Measurements from ENCODE around the gene FRMD5. TPM values are rescaled to one million over a fixed set of nuclear protein-coding genes. Genes with fewer than 3 reads are reported as not detected.

FRMD5 gene
- total and polyA plus RNA-seq, 2 donors from 2014 or later = 0.32 to 0.41 TPM

DNA sequence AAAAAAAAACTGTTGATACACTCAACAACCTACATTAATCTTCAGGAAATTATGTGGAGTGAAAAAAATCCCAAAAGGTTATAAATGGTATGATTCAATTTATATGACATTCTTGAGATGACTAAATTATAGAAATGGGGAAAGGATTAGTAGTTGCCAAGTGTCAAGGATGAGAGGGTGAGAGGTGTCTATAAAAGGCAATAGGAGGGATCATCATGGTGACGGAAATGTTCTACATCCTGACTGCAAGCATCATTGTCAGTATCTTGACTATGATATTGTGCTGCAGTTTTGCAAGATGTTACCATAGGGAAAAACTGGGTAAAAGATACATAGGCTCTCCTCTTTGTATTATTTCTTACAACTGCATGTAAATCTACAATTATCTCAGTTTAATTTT lies 125.6 kb downstream of the FRMD5 start:
- intact Hi-C loops (cut with DNase I) = no loop called here
- FAIRE-seq = no peak
- TF ChIP-seq, protein P1, sequence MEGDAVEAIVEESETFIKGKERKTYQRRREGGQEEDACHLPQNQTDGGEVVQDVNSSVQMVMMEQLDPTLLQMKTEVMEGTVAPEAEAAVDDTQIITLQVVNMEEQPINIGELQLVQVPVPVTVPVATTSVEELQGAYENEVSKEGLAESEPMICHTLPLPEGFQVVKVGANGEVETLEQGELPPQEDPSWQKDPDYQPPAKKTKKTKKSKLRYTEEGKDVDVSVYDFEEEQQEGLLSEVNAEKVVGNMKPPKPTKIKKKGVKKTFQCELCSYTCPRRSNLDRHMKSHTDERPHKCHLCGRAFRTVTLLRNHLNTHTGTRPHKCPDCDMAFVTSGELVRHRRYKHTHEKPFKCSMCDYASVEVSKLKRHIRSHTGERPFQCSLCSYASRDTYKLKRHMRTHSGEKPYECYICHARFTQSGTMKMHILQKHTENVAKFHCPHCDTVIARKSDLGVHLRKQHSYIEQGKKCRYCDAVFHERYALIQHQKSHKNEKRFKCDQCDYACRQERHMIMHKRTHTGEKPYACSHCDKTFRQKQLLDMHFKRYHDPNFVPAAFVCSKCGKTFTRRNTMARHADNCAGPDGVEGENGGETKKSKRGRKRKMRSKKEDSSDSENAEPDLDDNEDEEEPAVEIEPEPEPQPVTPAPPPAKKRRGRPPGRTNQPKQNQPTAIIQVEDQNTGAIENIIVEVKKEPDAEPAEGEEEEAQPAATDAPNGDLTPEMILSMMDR (IDR thresholded peaks at IDR 0.05; ENCODE audit: borderline replicate concordance, extremely low read depth, insufficient read depth) = no peak

GRCh38 chr15:44068347-44068746 lies 126.7 kb downstream of the FRMD5 start:
- Histone ChIP-seq H3K4me1 (ENCODE audit: control insufficient read depth in 2 of 3, insufficient read depth in 2 of 3, low read depth in 1 of 3, low read length in 3 of 3) (no peaks in the 10 kb centered on the region), H3K27ac (ENCODE audit: low read depth in 2 of 2, low read length in 2 of 2) (no peak overlapping the region), H3K27me3 (ENCODE audit: control insufficient read depth, insufficient read depth, low read length) (no peaks in the 10 kb centered on the region), H3K36me3 (ENCODE audit: control insufficient read depth in 2 of 3, insufficient read depth in 3 of 3, low read length in 3 of 3) (no peaks in the 10 kb centered on the region), H3K4me3 (ENCODE audit: low read length in 3 of 3) (no peak overlapping the region), H3K9ac (ENCODE audit: low read length in 3 of 3) (no peak overlapping the region), H3K9me3 (ENCODE audit: control insufficient read depth in 2 of 3, insufficient read depth in 1 of 3, low read length in 3 of 3) (no peaks in the 10 kb centered on the region)
- TF ChIP-seq, protein P1 (IDR thresholded peaks at IDR 0.05; ENCODE audit: borderline replicate concordance, extremely low read depth, insufficient read depth) = no peak
- intact Hi-C loops (cut with DNase I) = no loop called here
- no peak for FAIRE-seq
- no peak for DNase-seq

More for the DNA sequence above, 125.6 kb downstream of the FRMD5 start:
- no peaks in the 10 kb centered on the region for H3K4me1 ChIP-seq (ENCODE audit: control insufficient read depth in 2 of 3, insufficient read depth in 2 of 3, low read depth in 1 of 3, low read length in 3 of 3)
- H3K9ac ChIP-seq (ENCODE audit: low read length in 3 of 3) = no peak overlapping the region
- H3K9me3 ChIP-seq (ENCODE audit: control insufficient read depth in 2 of 3, insufficient read depth in 1 of 3, low read length in 3 of 3) = no peaks in the 10 kb centered on the region
- no peak overlapping the region for H3K4me3 ChIP-seq (ENCODE audit: low read length in 3 of 3)
- DNase-seq = no peak
- no peaks in the 10 kb centered on the region for H3K27me3 ChIP-seq (ENCODE audit: control insufficient read depth, insufficient read depth, low read length)
- no peaks in the 10 kb centered on the region for H3K36me3 ChIP-seq (ENCODE audit: control insufficient read depth in 2 of 3, insufficient read depth in 3 of 3, low read length in 3 of 3)
- H3K27ac ChIP-seq (ENCODE audit: low read depth in 2 of 2, low read length in 2 of 2) = no peak overlapping the region

DNA sequence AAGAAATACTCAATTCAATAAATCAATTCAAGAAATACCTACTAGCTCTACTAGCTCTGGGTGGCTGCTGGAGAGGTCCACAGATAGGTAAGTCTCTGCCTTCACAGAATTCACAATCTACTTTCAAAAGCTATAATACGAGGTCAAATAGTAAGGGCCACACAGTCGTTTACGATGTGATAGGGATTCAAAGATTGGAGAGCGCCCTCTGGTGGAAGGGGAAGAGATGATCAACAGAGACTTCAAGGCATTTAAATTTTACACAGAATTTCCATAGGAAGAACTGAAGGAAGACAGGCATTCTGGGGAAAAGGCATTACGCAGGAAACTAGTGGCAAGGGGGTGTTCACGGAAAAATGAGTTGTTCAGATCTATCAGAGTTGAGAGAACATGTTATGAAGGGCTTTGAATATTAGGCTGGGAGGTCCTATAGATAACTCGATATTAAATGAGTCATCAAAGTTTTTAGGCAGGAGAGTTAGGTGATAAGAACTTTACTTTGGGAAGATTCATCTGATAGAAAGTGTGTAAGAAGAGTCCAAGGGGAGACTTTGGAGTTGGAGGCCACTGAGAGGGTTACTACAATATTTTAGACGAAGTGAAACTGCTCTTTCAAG lies 128.8 kb downstream of the FRMD5 start:
- Histone ChIP-seq H3K9ac (ENCODE audit: low read length in 3 of 3) (no peak overlapping the region), H3K27ac (ENCODE audit: low read depth in 2 of 2, low read length in 2 of 2) (no peak overlapping the region), H3K9me3 (ENCODE audit: control insufficient read depth in 2 of 3, insufficient read depth in 1 of 3, low read length in 3 of 3) (no peaks in the 10 kb centered on the region), H3K4me3 (ENCODE audit: low read length in 3 of 3) (no peak overlapping the region), H3K4me1 (ENCODE audit: control insufficient read depth in 2 of 3, insufficient read depth in 2 of 3, low read depth in 1 of 3, low read length in 3 of 3) (no peaks in the 10 kb centered on the region), H3K27me3 (ENCODE audit: control insufficient read depth, insufficient read depth, low read length) (no peaks in the 10 kb centered on the region), H3K36me3 (ENCODE audit: control insufficient read depth in 2 of 3, insufficient read depth in 3 of 3, low read length in 3 of 3) (no peaks in the 10 kb centered on the region)
- TF ChIP-seq, protein P1 (IDR thresholded peaks at IDR 0.05; ENCODE audit: borderline replicate concordance, extremely low read depth, insufficient read depth) = peak; percentile 60
- intact Hi-C loops (cut with DNase I) = no loop called here
- peak; percentile 39 for FAIRE-seq
- DNase-seq = peak in 4 of 5 donors; percentile 22 to 81 (median 47)

DNA sequence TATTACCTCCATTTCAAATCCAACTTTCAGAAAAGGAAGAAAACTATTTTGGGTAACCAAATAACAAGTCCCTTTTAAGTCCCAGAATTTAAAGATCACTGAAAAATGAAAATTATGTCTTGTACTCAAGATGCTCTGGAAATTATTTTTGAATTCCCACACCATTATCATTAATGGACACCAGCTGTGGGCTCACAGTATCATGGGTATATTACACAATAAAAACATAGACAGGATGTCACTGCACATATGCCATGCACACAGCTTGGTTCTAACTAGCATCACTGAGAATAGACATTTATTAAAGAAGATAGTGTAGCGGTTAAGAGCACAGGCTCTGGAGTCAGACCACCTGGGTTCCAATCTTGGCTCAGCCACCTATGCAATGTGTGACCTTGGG lies 130.4 kb downstream of the FRMD5 start:
- Histone ChIP-seq H3K36me3 (ENCODE audit: control insufficient read depth in 2 of 3, insufficient read depth in 3 of 3, low read length in 3 of 3) (no peaks in the 10 kb centered on the region), H3K9me3 (ENCODE audit: control insufficient read depth in 2 of 3, insufficient read depth in 1 of 3, low read length in 3 of 3) (no peaks in the 10 kb centered on the region), H3K27me3 (ENCODE audit: control insufficient read depth, insufficient read depth, low read length) (no peaks in the 10 kb centered on the region), H3K4me3 (ENCODE audit: low read length in 3 of 3) (no peak overlapping the region), H3K4me1 (ENCODE audit: control insufficient read depth in 2 of 3, insufficient read depth in 2 of 3, low read depth in 1 of 3, low read length in 3 of 3) (no peaks in the 10 kb centered on the region), H3K27ac (ENCODE audit: low read depth in 2 of 2, low read length in 2 of 2) (no peak overlapping the region), H3K9ac (ENCODE audit: low read length in 3 of 3) (no peak overlapping the region)
- DNase-seq = no peak
- no peak for FAIRE-seq
- TF ChIP-seq, protein P1 (IDR thresholded peaks at IDR 0.05; ENCODE audit: borderline replicate concordance, extremely low read depth, insufficient read depth) = no peak
- intact Hi-C loops (cut with DNase I) = no loop called here
